ENCODE data around the gene TMEM115.

The TMEM115 gene

DNA sequence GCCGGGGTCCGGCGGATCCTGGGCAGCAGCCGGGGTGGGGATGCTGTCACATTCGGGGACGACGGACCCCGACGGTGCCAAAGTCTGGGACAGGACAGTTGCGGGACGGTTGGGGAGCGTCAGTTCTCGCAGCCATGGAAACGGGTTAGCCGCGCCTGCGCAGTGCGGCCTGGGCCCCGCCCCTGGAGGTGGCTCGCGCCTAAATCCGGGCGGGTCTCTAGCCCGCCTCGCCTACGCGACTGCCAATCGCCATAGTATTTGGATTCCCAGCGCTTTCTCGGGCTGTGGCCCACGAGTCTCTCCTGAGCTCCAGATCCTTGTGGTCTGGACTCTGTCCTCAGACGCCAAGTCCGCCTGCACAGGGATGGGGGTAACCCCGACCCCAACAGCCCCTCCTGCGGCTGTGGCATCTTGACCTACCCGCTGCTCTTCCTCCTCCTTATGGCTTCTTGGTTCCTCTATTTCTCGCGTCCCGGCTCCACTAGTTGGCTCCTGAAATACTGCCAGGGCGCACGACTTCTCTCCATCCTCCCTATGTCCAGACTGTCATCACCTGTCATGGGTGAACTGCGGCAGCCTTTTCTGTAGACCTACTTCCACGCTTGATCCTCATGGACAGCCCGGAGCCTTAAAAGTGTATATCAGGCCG, 13.6 kb downstream of the TMEM115 start, which contains the start of gene ZMYND10:
Gene ZMYND10 (minus strand): TSS at position 147 of the 649 bp plus-strand sequence. CDS start 153 bp downstream, outside the sequence.
- no peak for TF ChIP-seq CTCF (IDR thresholded peaks at IDR 0.05; ENCODE audit: low read depth, low read length, missing control alignments)
- DNase-seq (ENCODE audit: low read depth): no peak
- H3K4me3 ChIP-seq (ENCODE audit: low read depth, low read length): no peak within 1 kb of the TSS; the same call in 1 of the 2 replicates

GRCh38 chr3:50345008-50345407, 14.3 kb downstream of the TMEM115 start:
- H3K4me3 ChIP-seq (ENCODE audit: low read depth, low read length): no peak overlapping the region
- no peak for TF ChIP-seq CTCF (IDR thresholded peaks at IDR 0.05; ENCODE audit: low read depth, low read length, missing control alignments)
- DNase-seq (ENCODE audit: low read depth): no peak

DNA sequence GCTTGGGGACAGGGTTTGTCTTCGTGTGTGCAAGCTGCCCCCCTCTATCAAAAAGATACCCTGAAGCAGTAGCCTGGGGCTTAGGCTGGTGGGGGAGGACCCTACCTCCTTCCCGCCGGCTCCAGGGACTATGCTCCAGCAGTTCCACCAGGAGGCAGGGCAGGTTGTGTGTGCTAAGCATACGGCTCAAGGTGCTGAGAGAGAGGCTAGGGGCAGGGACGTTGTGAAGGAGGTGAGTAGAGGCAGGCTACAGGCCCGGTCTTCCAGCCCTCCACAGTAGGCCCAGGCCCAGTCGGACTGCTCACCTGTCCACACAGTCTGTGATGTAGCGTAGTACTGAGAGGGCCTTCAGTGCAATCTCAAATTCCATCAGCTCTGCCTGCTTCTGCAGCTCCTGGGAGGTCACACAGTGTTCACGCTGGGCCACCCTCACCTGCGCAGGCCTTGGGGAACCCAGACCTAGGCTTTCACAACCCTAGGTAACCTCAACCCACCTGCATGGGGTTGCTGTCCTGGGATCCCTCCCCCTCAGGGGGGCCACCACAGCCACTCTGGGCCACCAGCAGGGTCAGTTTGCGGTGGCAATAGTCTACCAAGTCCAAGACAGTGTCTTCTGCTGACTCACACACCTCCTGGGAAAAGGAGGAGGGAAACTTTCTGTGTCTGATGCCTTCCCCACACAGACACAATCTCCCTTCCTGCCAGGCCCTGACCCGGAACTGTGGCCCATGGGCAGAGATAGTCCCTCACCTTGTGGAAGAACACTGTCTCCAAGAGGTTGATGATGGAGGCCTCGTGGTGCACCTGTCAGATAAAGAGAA, 16.3 kb downstream of the TMEM115 start:
- DNase-seq (ENCODE audit: low read depth): no peak
- H3K4me3 ChIP-seq (ENCODE audit: low read depth, low read length): no peak overlapping the region
- TF ChIP-seq CTCF (IDR thresholded peaks at IDR 0.05; ENCODE audit: low read depth, low read length, missing control alignments): no peak

GRCh38 chr3:50341996-50342650, 17.2 kb downstream of the TMEM115 start:
- no peak for TF ChIP-seq CTCF (IDR thresholded peaks at IDR 0.05; ENCODE audit: low read depth, low read length, missing control alignments)
- no peak overlapping the region for H3K4me3 ChIP-seq (ENCODE audit: low read depth, low read length)
- no peak for DNase-seq (ENCODE audit: low read depth)

GRCh38 chr3:50341537-50341936, 17.8 kb downstream of the TMEM115 start:
- no peak for TF ChIP-seq CTCF (IDR thresholded peaks at IDR 0.05; ENCODE audit: low read depth, low read length, missing control alignments)
- no peak for DNase-seq (ENCODE audit: low read depth)
- peak overlapping the region; percentile 91 for H3K4me3 ChIP-seq (ENCODE audit: low read depth, low read length)

GRCh38 chr3:50340448-50341329, 18.6 kb downstream of the TMEM115 start, which contains the start of gene RASSF1:
TSS of gene RASSF1 (minus strand) at chr3:50340836. CDS start at chr3:50340805, 31 bp downstream.
- DNase-seq (ENCODE audit: low read depth): no peak
- peak within 1 kb of the TSS; percentile 91 for H3K4me3 ChIP-seq (ENCODE audit: low read depth, low read length)
- no peak for TF ChIP-seq CTCF (IDR thresholded peaks at IDR 0.05; ENCODE audit: low read depth, low read length, missing control alignments)

Data from GM12864 (cell line).